Spinal cord (tissue), 10 donors: Measurements from ENCODE around the gene NRCAM. TPM values are rescaled to one million over a fixed set of nuclear protein-coding genes. Genes with fewer than 3 reads are reported as not detected.
A peak's percentile ranks its signal among the peaks of the same experiment; 100 is the strongest.

Source experiments
- DNase-seq, 6 donors: peaks; one replicate each; pipeline versions ENCODE4 v3.0.0 to v3.0.0-alpha.2; 2013 to 2015; ENCODE audit warnings: low spot score in 6 of 6, low read depth in 4 of 6
- H3K27ac ChIP-seq: one replicate; pipeline ENCODE4 v1.5.1; 2013; ENCODE audit warnings: low read depth, low read length, control low read depth
- H3K27me3 ChIP-seq: one replicate; pipeline ENCODE4 v1.6.1; 2013; ENCODE audit warnings: low read length; ENCODE audit not compliant: control insufficient read depth, insufficient read depth
- H3K36me3 ChIP-seq: one replicate; pipeline ENCODE4 v1.6.1; 2013; ENCODE audit warnings: low read length; ENCODE audit not compliant: control insufficient read depth, insufficient read depth
- H3K4me1 ChIP-seq: one replicate; pipeline ENCODE4 v1.6.1; 2013; ENCODE audit warnings: low read length; ENCODE audit not compliant: control insufficient read depth, insufficient read depth
- H3K4me3 ChIP-seq: one replicate; pipeline ENCODE4 v1.5.1; 2013; ENCODE audit warnings: low read depth, low read length, control low read depth
- H3K9me3 ChIP-seq: one replicate; pipeline ENCODE4 v1.6.1; 2013; ENCODE audit warnings: low read length; ENCODE audit not compliant: control insufficient read depth, insufficient read depth
- WGBS: methylation state at CpG from one replicate; pipeline ENCODE4 v1.1.5; 2013; ENCODE audit warnings: missing lambda C conversion rate; ENCODE audit not compliant: insufficient coverage; 5-methylcytosine and 5-hydroxymethylcytosine counted together
- polyA plus RNA-seq, 2 donors: library from polyadenylated mRNA; unstranded; fragments of 120-200 nt; gene quantifications; one replicate each; pipeline ENCODE4 v1.2.1, GENCODE V29; 2013; ENCODE audit not compliant: insufficient read length in 2 of 2
- total RNA-seq, 2 donors: library from RNA; depleted of rRNA in 1 of 2; stranded (reverse); fragments of 120-200 nt in 1 of 2; fragments of >200 nt in 1 of 2; gene quantifications; one replicate each; pipeline versions ENCODE4 v1.2.3 to v1.2.4, GENCODE V29; 2013 to 2014
- donor health status: healthy.

Gene NRCAM
- total and polyA plus RNA-seq, 4 donors: 50.4 to 198 (median 140) TPM

- no peaks in the 10 kb centered on the region for H3K9me3 ChIP-seq
- H3K4me1 ChIP-seq: no peaks in the 10 kb centered on the region
- no peak overlapping the region for H3K4me3 ChIP-seq
- no peak overlapping the region for H3K27ac ChIP-seq
- no peaks in the 10 kb centered on the region for H3K36me3 ChIP-seq
- no CpG with 5 or more reads among the region's 2 CpGs for WGBS
- no peaks in the 10 kb centered on the region for H3K27me3 ChIP-seq
- DNase-seq: no peak
Observed at GRCh38 chr7:108463613-108464012, 7.4 kb upstream of the NRCAM start.

GRCh38 chr7:108461840-108462239, 5.6 kb upstream of the NRCAM start:
- Histone ChIP-seq H3K27ac (no peak overlapping the region), H3K4me1 (no peaks in the 10 kb centered on the region), H3K36me3 (no peaks in the 10 kb centered on the region), H3K9me3 (no peaks in the 10 kb centered on the region), H3K27me3 (no peaks in the 10 kb centered on the region), H3K4me3 (no peak overlapping the region)
- WGBS: 69% methylated on average over 2 of the region's 3 CpGs
- DNase-seq: peak in 2 of 6 donors; percentile 40 to 58

GRCh38 chr7:108460964-108461363, 4.7 kb upstream of the NRCAM start:
- Histone ChIP-seq H3K4me1 (no peaks in the 10 kb centered on the region), H3K27me3 (no peaks in the 10 kb centered on the region), H3K36me3 (no peaks in the 10 kb centered on the region), H3K4me3 (no peak overlapping the region), H3K9me3 (no peaks in the 10 kb centered on the region), H3K27ac (no peak overlapping the region)
- 86% methylated on average over 1 of the region's 1 CpG for WGBS
- DNase-seq: no peak

- no peaks in the 10 kb centered on the region for H3K36me3 ChIP-seq
- no peak overlapping the region for H3K4me3 ChIP-seq
- H3K27me3 ChIP-seq: no peaks in the 10 kb centered on the region
- peaks cover 2% of the 10 kb centered on the region for H3K4me1 ChIP-seq
- WGBS: 20% methylated on average over 1 of the region's 3 CpGs
- no peaks in the 10 kb centered on the region for H3K9me3 ChIP-seq
- DNase-seq: peak in 3 of 6 donors; percentile 35 to 91 (median 73)
- H3K27ac ChIP-seq: no peak overlapping the region
Observed at GRCh38 chr7:108459922-108460551, 3.8 kb upstream of the NRCAM start.

- Histone ChIP-seq H3K36me3 (no peaks in the 10 kb centered on the region), H3K27me3 (no peaks in the 10 kb centered on the region), H3K9me3 (no peaks in the 10 kb centered on the region), H3K4me1 (peaks cover 2% of the 10 kb centered on the region), H3K4me3 (no peak overlapping the region), H3K27ac (no peak overlapping the region)
- no peak for DNase-seq
Observed at GRCh38 chr7:108457871-108458270, 1.6 kb upstream of the NRCAM start.

GRCh38 chr7:108456845-108457540, 757 bp upstream of the NRCAM start:
- H3K4me1 ChIP-seq: peaks cover 2% of the 10 kb centered on the region
- H3K27me3 ChIP-seq: no peaks in the 10 kb centered on the region
- H3K27ac ChIP-seq: no peak overlapping the region
- H3K9me3 ChIP-seq: no peaks in the 10 kb centered on the region
- 24% methylated on average over 12 of the region's 19 CpGs for WGBS
- peak overlapping the region; percentile 67 for H3K4me3 ChIP-seq
- H3K36me3 ChIP-seq: no peaks in the 10 kb centered on the region
- peak in 2 of 6 donors; percentile 9 to 13 for DNase-seq

- Histone ChIP-seq H3K9me3 (no peaks in the 10 kb centered on the region), H3K27ac (peak overlapping the region; percentile 72), H3K36me3 (no peaks in the 10 kb centered on the region), H3K4me3 (peak overlapping the region; percentile 67), H3K4me1 (peaks cover 2% of the 10 kb centered on the region), H3K27me3 (no peaks in the 10 kb centered on the region)
- WGBS: 0% methylated on average over 47 of the region's 47 CpGs
- no peak for DNase-seq
Observed at GRCh38 chr7:108455551-108455997, 662 bp downstream of the NRCAM start.

GRCh38 chr7:108454674-108455550, 1.3 kb downstream of the NRCAM start:
- WGBS: 0% methylated on average over 72 of the region's 72 CpGs
- Histone ChIP-seq H3K27me3 (no peaks in the 10 kb centered on the region), H3K36me3 (no peaks in the 10 kb centered on the region), H3K4me3 (peak overlapping the region; percentile 67), H3K27ac (peak overlapping the region; percentile 31), H3K9me3 (no peaks in the 10 kb centered on the region), H3K4me1 (peaks cover 2% of the 10 kb centered on the region)
- DNase-seq: peak in 4 of 6 donors; percentile 31 to 91 (median 77)

- H3K27ac ChIP-seq: peak overlapping the region; percentile 31
- WGBS: 6% methylated on average over 2 of the region's 4 CpGs
- H3K4me1 ChIP-seq: peaks cover 4% of the 10 kb centered on the region
- peak overlapping the region; percentile 67 for H3K4me3 ChIP-seq
- no peaks in the 10 kb centered on the region for H3K9me3 ChIP-seq
- H3K36me3 ChIP-seq: no peaks in the 10 kb centered on the region
- no peaks in the 10 kb centered on the region for H3K27me3 ChIP-seq
- DNase-seq: no peak
Observed at GRCh38 chr7:108454317-108454673, 1.9 kb downstream of the NRCAM start.
